ENCODE data around the gene JAKMIP3.
"Not testable (repeated sequence)": the region's sequence is repeated elsewhere in the genome, so short reads cannot be mapped to it uniquely, and the experiment has no call there.

JAKMIP3 gene

GRCh38 chr10:132064082-132064755 is 1.5 kb upstream of the JAKMIP3 start:
- DNase-seq (ENCODE audit: low read depth in 2 of 2), result no peak

- no peak for DNase-seq (ENCODE audit: low read depth in 2 of 2)
Observed at GRCh38 chr10:132064771-132065437, 842 bp upstream of the JAKMIP3 start.

- DNase-seq (ENCODE audit: low read depth in 2 of 2), result no peak
Observed at GRCh38 chr10:132066186-132066585, 440 bp downstream of the JAKMIP3 start.

- no peak for DNase-seq (ENCODE audit: low read depth in 2 of 2)
Observed at GRCh38 chr10:132066812-132067211, 1.1 kb downstream of the JAKMIP3 start.

- DNase-seq (ENCODE audit: low read depth in 2 of 2), result no peak
Observed at GRCh38 chr10:132068431-132069121, 2.8 kb downstream of the JAKMIP3 start.

GRCh38 chr10:132069122-132069848 is 3.5 kb downstream of the JAKMIP3 start:
- DNase-seq (ENCODE audit: low read depth in 2 of 2), result no peak

- no peak for DNase-seq (ENCODE audit: low read depth in 2 of 2)
Observed at GRCh38 chr10:132069849-132070182, 4.1 kb downstream of the JAKMIP3 start.

GRCh38 chr10:132070724-132071123 is 5.0 kb downstream of the JAKMIP3 start:
- DNase-seq (ENCODE audit: low read depth in 2 of 2), result no peak

GRCh38 chr10:132071667-132072066 is 5.9 kb downstream of the JAKMIP3 start:
- no peak for DNase-seq (ENCODE audit: low read depth in 2 of 2)

- no peak for DNase-seq (ENCODE audit: low read depth in 2 of 2)
Observed at GRCh38 chr10:132075909-132076577, 10.3 kb downstream of the JAKMIP3 start.

GRCh38 chr10:132076578-132077081 is 10.9 kb downstream of the JAKMIP3 start:
- no peak for DNase-seq (ENCODE audit: low read depth in 2 of 2)

GRCh38 chr10:132077091-132077490 is 11.3 kb downstream of the JAKMIP3 start:
- no peak for DNase-seq (ENCODE audit: low read depth in 2 of 2)

GRCh38 chr10:132078746-132079345 is 13.1 kb downstream of the JAKMIP3 start:
- DNase-seq (ENCODE audit: low read depth in 2 of 2), result no peak

- not testable (repeated sequence) for DNase-seq (ENCODE audit: low read depth in 2 of 2)
Observed at GRCh38 chr10:132084384-132084783, 18.6 kb downstream of the JAKMIP3 start.

GRCh38 chr10:132093236-132093635 is 27.5 kb downstream of the JAKMIP3 start:
- not testable (repeated sequence) for DNase-seq (ENCODE audit: low read depth in 2 of 2)

GRCh38 chr10:132094581-132095234 is 29.0 kb downstream of the JAKMIP3 start:
- DNase-seq (ENCODE audit: low read depth in 2 of 2), result no peak

GRCh38 chr10:132095403-132096113 is 29.8 kb downstream of the JAKMIP3 start:
- no peak for DNase-seq (ENCODE audit: low read depth in 2 of 2)

GRCh38 chr10:132096223-132096622 is 30.5 kb downstream of the JAKMIP3 start:
- no peak for DNase-seq (ENCODE audit: low read depth in 2 of 2)

- DNase-seq (ENCODE audit: low read depth in 2 of 2), result no peak
Observed at GRCh38 chr10:132096863-132097478, 31.2 kb downstream of the JAKMIP3 start.

All from stimulated activated CD8-positive, alpha-beta memory T cell treated with anti-CD3 and anti-CD28 coated beads, Interleukin-15, amount 100 ng/mL, for 4 hours (primary cell).